GM03348 (cell line): ENCODE data around the gene ABO.
"Not testable (repeated sequence)": the region's sequence is repeated elsewhere in the genome, so short reads cannot be mapped to it uniquely, and the experiment has no call there.

Experiments used
- DNase-seq: peaks from one replicate; pipeline ENCODE4 v3.0.0; 2012; ENCODE audit warnings: low spot score

Gene ABO

DNA sequence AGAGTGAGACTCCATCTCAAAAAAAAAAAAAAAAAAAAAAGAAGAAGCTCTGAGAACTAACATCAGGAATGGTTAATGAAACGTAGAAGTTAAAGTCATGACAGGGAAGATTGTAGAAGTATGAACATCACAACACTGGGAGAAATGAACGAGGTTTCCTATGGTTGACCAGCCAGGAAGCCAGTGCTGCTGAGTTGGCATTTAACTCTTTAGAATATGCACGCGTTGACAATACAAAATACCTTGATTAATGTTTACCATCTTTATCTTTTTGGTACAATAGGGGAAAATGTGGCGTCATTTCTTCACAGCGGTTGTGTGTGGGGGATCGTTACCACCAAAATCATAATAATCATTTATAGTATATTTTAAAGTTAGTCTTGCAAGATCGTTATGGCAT, 32.0 kb downstream of the ABO start:
- DNase-seq = no peak

DNA sequence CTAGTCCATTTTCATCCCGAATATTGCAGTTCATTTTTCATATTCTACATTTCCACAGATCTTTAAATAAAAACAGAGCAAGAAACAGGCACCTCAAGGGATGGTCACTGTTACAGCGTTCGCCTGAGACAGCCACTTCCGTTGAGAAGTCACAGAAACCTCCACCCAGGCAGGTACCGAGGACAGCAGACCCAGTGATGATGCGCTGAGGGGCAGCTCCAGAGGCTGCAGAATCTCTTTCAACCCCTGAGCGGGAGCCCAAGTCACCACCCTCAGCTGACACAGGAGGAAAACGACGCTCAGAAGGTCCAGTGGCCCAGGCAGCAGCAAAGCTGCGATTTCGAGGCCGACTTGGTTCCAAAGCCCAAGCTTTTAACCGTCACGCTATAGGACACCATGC, 32.8 kb downstream of the ABO start:
- DNase-seq = no peak

GRCh38 chr9:133239533-133240090, 35.4 kb downstream of the ABO start:
- no peak for DNase-seq

DNA sequence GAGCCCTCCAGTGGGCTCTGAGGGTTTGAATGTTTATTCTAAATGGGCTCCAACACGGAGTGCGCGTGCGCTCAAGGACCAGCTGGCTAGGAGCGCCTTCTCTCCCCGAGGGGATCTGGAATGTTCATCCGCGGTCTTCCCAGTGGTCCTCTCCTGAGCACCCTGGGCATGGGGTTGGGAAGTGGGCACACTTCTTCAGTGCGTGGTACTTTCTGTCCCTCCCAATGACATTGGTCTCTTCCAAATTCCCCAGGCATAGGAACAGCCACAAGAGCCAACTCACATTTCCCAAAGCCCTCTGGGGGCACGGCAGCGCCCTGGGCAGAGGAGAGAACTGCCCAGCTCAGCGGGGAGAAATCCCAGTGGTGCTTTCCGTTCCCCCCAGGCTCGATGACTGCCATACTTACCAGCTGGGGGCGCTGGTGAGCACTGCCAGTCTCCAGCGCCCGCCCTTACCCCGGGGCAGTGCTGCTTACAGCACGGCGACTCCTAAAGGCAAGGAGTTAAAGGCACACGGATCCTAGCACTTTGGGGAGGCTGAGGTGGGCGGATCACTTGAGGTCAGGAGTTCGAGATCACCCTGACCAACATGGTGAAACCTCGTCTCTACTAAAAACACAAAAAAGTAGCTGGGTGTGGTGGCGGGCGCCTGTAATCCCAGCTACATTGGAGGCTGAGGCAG, 36.0 kb downstream of the ABO start:
- peak; percentile 68 for DNase-seq

- peak; percentile 34 for DNase-seq
These were observed 36.6 kb downstream of the ABO start for GRCh38 chr9:133238272-133238850.

GRCh38 chr9:133237035-133237731, 37.8 kb downstream of the ABO start:
- DNase-seq = no peak

DNA sequence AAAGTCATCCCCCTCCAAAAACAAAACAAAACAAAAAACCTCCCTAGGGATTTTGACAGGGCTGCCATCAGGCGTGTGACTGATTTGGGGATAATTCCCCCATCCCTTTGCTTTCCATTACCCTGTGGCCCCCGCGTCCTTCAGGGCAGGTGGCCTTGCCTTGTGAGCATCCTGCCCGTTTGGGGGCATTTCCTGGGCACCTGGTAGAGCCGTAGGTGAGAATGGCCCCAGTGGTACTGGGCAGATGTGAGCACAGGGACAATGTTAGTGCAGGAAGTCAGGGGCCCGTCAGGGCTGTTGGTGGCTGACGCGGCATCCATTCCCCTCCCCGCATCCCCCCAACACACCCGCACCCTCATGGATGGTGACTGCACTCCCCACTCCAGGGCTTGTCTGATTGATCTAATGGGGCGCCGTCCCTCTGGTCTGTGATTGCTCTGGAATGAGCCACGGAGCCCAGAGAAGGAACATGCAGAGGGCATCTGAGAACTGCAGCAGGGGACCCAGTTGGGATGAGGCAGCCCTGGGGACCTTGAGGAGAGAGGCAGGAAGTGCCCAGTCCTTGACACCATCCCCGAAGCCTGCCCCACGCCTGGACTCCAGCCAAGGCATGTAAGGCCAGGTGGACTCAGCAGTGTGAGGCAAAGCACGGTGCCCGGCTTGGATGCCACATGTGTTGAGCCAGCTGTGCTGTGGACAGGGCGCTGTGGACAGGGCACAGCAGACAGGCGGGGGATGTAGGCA, 38.5 kb downstream of the ABO start:
- DNase-seq = peak; percentile 3

- DNase-seq = no peak
These were observed 39.3 kb downstream of the ABO start for GRCh38 chr9:133235549-133236222.

DNA sequence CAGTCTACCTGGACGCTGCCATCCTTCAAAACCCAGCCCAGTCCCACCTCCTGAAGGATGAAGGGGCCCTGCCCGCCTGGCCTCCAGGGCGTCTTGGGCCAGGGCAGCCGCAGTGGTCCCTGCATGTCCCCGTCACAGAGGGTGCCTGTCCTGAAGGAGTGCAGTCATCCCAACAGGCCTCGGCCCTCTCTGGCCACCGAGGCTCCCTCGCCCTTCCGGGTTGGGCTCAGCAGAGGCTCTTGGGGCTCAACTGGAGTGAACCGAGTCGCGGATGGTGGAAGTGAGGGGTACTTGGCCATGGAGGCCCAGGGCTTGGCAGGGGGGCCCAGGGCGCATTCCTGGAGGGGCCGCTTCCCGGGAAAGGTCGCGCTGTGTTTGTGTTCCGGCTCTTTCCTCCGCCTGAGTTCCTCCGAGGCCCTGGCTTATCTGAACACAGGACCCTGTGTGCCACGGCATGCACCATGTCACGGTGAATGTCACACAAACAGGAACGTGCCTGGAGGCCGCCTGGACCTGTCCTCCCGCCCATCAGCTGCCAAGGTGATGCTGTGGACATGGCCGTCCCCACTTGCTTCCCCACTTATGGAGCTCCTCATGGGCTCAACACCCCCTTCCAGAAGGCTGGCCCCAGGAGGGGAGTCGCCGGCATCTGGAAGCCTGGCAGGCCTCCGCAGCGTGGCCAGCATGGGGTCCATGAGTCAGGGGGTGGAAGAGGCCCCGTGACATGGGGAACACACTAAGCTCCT, 40.3 kb downstream of the ABO start:
- DNase-seq = no peak

GRCh38 chr9:133233681-133234432, 41.1 kb downstream of the ABO start:
- DNase-seq = no peak

DNA sequence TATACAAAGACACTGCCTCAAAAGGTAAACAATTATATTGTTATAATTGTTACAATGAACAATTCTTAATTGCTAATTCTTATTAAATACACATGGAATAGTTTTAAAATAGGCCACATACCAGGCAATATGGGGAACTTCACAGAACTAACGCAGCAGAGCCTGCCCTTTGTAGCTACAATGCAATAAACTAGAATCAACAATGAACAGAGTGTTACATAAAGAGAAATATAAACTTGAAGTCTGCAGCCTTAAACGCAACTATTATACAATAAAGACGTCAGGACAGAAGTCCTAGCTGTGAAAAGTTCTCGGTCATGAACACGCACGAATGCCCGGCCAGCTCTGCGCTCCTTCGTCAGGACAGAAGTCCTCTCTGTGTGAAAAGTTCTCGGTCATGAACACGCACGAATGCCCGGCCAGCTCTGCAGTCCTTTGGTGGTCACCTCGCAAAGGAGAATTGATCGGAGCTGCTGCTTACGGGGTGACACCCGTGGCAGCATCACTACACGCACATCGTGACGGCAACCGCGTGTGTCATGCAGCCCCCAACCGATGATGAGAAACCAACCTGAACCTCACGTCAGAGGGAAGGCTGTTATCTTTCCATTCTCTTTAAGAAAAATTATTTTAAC, 43.0 kb downstream of the ABO start:
- not testable (repeated sequence) for DNase-seq

DNA sequence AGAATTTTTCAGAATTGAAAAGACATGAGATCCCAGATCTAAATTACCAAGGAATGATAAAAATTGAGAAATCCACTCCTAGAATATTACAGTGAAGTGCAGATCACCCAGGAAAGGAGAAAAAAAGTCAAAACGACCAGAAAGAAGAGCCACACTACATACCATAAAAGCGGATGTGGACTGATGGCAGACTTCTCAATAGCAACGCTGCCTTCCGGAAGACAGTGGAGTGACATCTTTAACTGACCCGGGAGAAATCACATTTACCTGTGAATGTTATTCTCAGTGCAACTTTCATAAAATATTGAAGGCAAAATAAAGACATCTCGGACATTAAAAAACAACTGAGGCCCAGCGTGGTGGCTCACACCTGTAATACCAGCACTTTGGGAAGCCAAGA, 44.5 kb downstream of the ABO start:
- not testable (repeated sequence) for DNase-seq

- DNase-seq = no peak
These were observed 44.9 kb downstream of the ABO start for GRCh38 chr9:133230093-133230492.

DNA sequence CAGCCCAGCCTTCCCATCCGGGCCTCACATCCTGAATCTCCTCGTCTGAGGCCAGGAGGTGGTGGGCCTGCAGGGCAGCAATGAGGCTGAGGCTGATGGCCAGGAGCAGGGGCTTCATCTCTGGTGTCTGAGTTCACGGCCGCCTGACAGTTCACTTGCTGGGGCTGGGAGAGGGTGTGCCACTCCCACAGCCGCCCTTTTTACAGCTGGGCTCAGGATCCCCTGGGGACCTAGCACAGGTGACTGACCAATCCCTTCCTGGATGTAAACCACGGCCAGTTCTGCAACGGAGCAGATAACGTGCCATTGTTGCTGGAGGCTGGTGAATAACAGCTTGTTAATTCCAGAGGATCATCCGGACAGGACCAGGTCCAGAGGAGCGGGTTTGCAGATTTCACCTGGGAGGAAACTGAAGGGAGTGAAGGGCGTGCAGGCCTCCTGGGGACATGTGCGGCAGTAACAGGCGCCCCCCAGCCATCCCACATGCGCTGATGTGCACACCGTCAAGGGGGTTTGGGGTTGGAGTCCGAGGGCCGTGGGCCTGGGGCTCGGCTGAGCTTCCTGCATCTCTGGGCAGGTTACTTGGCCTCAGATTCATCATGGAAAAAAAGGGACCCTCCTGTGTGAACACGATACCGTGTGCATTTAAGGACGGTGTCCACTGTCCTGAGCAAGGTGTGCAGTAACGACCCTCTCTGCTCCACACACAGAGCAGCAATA, 46.4 kb downstream of the ABO start:
- DNase-seq = not testable (repeated sequence)

DNA sequence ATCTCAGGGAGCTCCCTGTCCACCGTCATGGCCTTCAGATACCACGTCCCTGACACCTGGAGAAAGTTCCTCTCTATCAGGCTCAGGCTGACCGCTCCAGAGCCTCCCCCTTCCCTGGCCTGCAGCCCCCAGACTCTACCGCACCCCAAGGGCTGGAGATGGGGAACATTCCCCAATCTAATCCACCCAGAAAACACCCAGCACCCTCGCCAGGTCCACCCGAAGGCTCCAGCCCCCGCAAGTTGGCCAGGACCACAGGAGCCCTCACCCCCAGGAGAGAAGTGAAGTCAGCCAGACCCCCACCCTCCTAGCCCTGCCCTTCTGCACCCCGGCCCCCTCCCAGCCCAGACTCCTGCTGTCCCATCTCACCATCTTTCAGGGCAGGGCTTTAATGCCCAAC, 47.0 kb downstream of the ABO start:
- not testable (repeated sequence) for DNase-seq

- no peak for DNase-seq
These were observed 47.6 kb downstream of the ABO start for GRCh38 chr9:133227242-133227860.

DNA sequence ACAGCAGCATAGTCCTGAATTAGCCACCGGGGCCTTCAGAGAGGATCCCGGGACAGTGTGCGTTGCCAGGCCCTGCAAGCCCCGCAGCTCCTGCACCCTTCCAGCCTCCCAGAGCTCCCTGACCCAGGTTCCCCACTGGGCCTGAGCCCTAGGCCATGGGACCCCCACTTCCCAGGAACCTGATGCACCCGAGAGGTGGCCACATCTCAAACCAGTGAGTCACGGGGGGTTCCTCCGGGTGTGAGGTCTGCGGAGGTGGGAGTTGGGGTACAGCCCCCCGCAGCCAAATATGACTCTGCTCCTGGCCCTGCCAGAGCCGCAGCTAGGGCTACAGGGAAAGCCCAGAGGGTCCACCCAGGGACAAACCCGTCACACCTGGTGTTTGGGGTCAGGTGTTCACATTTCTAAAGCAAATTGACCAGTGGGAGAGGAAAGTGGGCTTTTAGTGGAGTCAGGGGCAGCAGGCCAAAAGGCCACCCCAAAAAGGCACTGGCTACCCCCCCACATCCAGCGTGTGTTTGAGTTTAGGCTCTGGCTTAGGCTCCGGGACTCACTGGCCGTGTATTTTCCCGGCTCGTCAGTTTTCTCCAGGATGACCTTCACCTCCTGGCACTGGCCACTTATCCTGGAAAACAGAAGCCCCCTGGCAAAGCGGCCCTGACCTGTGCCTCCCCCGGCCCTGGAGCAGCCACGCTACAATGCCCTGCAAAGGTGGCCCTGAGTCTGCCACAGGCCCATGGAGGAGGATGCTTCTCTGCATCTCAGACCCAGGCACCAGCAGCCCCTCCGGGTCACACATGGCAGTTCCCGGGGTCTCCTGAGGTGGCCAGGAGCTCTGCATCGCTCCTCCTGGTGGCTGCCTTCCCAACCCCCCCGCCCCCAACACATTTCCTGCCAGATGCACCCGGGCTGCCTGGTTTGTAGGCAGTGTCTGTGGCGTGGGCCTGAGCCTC, 48.5 kb downstream of the ABO start:
- DNase-seq = no peak
